ENCODE data around the gene HIVEP3.

The HIVEP3 gene

DNA sequence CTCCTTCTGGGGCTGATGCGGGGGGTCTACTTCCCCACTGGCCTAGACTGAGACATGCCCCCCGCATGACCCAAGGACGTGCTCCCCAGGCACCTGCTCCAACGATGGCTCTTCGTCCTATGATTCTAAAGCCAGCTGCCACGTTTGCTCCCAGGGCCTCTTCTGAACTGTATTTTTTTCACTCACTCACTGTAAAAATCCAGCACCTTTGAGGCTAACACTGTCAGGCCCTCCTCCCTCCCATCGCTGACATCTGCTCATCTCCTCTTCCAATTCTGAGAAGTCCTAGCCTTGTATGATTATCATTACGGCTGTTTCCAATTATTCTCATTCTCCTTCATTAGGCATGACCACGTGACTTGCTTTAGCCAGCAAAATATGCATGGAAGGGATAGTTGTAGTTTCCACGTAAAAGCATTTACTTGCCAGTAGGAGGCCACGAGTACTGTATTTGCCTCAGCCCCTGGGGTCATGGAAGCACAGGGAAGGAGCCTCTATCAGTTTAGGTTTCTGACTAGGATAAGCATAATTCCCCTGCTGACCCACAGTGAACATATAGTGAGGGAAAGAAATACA lies 415.1 kb downstream of the HIVEP3 start:
- no peak for DNase-seq

DNA sequence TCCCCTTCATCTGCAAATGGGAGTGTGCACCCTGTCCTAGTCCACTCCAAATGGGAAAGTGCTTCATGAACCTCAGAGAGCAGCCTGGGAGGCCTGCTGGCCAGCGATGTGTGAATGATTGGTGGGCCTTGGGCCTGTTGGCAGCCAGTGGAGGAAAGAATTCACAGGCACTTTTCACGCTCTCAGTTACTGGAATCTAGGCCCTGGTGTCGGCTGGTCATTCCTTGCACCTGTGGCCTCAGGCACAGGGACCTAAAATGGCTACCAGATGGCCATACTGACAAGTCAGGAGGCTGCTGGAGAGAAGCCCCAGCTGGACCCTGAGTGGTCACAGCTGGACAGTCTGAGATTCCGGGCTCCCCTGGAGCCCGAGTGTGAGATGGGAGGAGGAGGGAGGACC lies 415.8 kb downstream of the HIVEP3 start:
- no peak for DNase-seq

DNA sequence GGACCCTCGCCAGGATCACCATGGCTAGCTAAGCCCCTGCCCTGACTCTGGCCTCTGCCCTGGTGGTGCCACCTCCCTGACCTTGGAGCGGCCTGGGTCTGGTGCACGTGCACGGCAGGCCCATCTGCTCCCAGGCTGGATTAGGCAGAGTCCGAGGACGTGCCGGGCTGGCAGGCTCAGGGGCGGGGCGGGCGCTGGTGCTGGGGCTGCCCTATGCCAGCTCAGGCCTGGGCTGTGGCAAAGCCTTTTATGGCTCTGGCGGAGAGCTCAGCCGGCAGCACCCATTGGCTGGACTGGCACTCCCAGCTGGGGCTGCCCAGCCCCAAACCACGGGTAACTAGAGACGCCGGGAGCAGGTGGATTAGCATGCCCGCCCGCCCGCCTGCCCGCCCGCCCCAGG lies 417.1 kb downstream of the HIVEP3 start:
- no peak for DNase-seq

DNA sequence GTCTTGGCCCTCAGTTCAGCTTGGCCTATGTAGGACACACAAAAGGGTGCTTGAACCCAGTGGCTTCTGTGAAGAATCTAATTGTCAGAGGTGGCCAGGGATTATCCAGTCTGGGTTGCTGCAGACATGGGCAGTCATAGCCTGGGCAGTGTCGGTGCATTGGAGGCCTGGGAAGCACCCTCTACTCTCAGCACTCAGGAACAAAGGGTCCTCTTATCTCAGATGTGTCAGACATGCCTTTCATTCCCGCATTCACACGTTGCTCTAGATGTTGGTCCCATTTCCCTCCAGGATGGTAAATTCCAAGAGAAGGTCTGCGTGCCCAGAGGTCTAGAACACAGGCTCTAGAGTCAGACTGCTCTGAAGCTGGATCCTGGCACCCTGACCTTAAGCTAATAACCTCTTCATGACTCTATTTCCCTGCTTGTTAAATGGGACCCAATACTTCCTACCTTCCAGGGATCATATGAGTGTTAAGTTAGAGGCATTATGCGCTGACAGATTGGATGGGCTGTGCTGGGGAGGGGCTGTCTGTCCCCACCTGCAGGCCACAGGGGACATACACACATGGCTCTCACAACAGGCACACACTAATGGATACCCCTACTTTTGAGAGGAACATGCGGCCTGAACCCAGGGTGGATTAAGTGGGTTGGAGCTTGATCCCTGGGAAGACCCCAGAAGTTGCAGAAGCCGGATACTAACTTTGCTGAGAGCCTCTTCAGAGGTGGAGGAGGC lies 417.8 kb downstream of the HIVEP3 start:
- DNase-seq = no peak

DNA sequence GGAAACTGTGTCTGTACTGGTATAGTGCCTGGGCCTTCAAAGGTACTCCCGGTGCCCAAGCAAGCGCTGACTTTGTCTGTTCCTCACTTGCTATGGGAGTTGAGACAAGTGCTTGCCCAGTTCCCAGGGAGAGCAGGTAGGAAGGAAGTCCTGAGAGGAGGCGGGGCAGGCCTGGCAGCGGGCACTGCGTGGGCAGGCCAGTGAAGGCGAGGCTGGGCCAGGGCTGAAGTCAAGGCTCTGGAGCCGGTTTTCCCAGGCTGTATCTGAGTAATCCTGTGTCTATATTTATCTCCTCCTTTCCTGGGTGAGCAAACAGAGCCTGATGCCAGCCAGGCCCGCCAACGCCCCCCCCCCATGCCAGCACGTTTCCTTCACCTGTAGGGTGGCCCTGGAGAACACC lies 418.3 kb downstream of the HIVEP3 start:
- no peak for DNase-seq

DNA sequence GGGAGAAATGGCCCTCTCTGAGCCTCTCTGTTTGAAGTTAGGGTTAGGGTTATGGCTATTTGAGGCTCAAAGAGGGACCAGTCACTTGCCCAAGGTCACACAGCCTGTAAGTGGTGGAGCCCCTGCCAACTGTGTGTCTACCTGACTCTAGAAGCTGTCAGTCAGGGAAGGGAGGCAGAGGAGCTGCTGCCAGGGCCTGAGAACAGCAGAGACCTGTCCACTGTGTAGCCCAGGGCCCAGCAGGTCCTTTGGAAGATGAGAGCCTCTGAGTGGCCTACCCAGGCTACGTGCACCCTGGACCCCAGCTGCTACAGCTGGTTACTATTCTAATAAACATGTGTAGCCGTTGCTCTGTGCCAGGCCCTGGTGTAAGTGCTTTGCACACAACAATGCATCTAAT lies 419.1 kb downstream of the HIVEP3 start:
- no peak for DNase-seq

DNA sequence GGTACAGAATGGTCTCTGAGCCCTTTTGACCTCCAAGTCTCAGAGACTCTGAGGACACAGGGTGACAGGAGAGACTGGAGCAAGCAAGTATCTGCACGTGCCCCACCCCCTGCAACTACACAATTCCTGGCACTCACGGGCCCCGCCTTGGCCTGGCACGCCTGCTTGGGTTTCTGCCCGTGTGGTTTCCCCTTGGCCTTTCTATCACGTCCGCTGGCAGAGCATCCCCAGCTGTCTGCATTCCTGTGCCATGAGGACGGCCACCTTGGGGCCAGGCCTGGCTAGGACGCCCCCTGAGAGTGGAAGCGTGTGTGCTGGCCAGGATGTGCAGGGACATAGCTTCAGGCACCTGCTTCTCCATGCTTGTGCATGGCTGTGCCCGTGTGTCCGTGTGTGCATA lies 419.9 kb downstream of the HIVEP3 start:
- DNase-seq = no peak

DNA sequence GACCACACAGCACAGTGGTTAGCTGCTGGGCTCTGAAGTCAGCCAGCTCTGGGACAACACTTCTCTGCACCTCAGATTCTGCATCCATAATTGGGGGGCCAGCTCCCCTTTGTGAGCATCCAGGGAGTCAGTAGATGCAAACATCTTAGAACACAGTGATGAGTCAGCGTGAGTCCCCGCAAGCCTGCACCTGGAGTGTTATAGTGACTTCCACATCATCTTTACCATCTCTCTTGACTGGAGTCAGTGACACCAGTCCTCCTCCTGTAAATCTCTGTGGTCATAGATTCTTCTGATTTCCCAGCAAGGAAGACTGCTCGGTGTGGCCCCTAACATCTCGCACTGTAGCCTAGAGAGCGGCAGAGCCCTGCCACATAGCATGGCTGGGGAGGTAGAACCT lies 420.3 kb downstream of the HIVEP3 start:
- no peak for DNase-seq

DNA sequence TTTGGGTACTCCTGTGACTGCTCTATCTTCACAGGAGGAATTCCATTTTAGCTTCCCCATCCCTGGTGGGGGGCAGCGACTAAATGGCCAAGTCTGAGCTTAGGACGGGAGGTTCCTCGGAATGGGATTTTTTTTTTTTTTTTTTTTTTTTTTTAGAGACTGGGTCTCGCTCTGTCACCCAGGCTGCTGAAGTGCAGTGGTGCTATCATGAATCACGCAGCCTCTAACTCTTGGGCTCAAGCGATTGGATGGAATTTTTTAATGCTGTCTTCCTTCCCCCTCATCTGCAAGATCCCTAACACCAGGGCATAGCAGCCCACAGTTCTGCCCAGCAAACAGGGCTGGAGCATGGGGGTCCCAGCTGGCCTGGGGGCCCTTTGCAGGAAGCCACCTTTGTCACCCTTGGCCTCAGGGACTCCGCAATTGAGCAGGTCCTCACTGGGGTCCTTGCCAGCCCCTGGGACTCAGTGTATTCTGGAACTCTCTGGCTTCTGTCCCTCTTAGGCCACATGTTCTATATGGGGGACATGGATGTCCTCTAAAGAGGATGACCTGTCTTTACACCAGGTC lies 421.2 kb downstream of the HIVEP3 start:
- no peak for DNase-seq

DNA sequence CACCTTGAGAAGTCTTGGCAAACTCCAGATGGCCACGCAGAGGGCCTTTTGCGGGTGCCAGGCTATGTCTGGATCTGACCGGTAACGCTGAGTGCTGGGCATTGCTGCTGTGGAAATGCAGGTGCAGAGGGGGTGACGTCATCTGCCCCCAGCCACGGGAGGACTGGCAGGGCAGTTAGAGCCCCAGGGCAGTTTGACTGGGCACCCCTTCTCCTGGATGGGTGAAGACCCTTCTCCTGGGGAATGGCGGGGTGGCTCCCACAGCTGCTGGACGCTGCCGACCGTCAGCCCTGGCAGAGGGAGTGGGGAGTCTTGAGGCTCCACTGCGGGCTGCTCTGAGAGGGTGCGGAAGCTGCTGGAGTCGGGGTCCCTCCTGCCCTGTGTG lies 421.7 kb downstream of the HIVEP3 start:
- no peak for DNase-seq

DNA sequence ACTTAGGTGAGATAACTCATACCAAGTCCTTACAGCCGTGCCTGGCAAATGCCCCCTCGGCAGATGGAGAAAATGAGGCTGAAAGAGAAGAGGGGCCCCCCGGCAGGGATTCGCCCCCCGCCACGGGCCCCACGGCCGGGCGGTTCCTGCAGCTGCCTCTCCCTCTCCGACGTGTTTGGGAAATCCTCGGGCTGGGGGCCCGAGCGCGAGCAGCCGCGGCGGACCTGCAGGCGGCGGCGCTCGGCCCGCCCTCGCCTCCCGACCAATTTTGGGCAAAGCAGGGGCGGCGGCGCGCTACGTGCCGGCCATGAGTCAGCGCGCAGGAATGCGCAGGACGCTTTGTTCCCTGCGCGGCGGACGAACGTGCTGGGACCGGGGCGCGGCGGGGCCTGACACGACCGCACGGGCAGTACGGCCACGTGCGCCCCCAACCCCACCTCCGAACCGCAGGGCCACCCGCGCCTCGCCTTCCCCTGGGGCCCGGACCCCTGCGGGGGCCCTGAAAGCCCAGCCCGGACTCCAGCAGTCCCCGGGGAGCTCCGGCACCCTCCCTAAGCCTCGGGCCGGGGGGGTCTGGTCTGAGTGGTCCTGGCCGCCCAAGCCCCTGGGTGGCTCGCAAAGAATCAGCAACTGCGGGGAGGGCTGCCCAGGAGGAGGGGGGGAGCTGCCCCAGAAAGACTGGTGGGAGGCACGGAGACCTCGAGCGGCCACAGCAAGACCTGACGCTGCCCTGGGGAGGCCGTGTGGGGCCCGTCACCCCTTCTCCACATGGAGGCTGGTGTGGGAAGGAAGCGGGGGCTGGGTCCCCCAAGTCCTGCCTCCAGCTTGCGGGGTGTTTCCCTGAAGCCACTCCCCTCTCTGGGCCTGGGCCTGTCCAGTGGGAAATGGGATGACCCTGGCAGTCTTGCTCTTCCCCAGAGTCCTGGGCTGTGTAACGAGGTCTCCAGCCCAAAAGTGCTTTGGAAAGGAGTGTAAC lies 422.4 kb downstream of the HIVEP3 start:
- DNase-seq = no peak

DNA sequence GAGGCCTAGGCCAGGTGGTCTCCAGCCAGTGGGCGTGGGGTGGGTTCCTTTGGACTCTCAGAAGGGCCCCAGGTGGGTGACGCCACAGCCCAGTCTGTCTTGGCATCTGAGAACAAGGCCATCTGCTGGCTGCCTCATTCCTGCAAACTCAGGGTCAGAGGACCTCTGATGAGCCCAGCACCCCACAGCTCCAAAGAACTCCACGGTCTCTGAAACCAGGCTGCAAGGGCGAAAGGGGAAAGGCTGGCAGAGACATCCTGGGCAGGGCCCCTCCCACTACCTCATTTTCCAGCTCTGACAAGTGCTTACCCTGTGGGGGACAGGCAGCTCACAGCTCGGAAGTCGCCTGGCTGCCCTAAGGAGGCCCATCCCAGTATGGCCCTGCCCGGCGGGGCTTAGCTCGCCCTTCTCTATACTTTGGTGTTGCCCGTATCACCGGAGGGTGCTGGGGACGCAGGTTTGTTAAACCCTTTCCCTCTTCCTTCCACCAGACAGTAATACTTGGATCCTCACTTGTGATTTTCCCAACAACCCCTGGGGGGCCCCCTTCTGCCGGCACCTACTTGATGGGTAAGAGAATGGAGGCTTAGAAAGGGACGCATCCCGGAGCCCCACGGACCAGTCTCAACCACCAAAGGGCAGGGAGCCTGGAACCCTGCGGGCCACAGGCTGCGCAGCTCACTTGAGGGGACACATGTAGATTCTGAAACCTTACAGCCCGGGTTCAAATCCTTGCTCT lies 423.3 kb downstream of the HIVEP3 start:
- DNase-seq = no peak

DNA sequence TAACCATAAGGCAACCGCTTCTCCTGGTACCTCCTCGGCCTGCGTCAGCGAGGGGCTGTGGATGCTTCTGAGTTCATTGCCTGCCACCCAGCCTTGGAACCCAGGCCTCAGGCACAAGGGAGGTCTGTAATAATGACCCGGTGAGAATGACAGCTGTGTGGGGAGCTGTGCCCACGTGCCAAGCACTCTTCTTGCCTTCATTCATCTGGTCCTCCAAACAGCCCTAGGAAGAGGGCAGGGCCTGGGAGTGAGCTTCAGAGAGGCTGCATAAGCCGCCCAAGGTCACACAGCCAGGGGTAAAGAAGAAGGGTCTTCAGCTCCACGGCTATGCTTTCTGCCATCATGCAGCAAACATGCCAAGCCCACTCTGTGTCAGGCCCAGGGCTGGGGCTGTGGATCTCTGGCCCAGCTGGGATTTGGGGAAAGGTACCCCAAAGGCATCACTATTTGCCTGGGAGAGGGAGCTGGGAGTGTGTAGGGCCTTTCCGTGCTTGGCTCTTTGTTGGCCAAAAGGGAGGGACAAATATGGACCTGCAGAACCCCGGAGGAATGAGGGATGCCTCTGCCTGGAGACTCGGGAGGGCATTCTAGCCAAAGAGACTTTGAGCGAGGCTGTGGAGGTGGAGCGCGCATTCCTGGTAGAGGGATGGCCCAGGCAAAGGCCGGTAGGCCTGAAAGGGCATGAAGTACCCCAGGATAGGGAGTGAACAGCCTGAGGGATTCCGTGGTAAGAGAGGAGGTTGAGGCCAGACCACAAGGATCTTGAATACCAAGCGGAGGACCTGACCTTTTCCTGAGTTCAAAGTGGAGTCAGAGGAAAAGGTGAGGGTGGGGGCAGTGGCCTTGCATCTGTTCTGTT lies 424.1 kb downstream of the HIVEP3 start:
- DNase-seq = no peak

DNA sequence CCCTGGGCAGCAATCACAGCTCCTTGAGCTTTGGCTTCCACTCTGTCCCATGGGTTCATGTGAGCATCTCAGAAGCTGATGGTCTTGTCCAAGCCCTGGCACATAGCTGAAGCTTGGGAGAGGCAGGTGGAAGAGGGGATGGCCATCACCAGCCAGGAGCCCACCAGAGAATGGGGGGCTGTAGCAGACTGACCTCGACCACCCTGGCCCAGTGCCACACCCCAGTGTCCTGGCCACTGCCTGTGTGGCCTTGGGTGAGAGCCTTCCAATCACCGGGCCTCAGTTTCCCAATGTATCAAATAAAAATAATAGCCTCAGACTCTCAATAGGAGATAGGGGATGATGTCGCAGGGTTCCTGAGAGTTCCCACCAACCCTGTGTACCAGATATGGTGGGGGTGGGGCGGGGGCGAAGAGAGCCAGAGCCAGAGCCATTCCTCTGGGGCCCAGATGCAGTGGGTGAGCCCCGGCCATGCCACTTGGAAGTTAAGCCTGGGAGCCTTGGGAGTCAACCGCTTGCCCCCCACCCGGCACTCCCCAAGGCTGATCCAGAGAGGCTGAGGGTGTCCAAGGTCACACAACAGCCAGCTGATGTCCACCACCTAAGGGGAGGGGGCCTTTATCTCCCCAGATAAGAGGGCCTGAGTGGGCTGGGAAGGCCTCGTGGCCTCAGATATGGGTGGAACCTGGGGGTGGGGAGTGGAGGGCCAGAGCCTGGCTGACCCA lies 424.9 kb downstream of the HIVEP3 start:
- no peak for DNase-seq

DNA sequence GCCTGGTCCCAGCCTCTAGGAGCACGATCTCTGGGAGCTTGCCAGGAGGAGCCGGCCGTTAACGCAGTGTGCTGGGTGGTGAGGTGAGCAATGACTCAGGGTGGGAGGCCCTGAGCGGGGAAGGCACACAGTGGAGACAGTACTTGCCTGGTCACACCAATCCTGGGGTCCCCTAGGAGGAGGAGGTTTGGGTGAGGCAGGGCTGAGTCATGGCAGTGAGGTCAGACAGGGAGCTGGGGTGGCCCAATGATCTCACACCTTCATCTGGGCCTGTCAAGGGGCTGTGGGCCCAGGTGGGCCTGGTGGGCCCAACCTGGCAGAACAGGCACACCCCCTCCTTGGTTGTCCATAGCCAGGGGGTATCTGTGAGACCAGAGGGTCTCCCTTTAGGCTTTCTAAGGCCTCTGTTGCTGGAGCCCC lies 425.6 kb downstream of the HIVEP3 start:
- DNase-seq = no peak

DNA sequence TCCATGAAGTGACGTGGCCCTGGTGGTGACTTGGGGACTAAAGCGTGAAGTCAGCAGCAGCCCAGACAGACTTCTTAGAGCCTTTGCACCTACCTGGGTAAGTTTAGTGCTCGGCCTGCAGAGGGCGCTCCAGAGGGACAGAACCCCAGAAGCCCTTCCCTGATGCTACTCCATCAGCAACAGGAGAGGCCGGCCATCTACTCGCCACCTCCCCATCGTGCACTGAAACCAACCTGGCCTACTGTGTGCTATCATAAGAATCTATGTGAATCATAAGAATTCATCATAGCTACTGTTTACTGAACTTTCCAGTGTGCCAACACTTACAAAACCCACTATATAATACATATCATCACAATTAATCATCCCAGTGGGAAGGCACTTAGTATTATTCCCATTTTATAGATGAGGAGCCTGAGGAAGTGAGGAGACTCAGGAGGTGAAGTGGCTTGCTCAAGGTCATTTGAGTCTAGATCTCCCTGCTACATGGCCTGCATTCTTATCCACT lies 426.3 kb downstream of the HIVEP3 start:
- DNase-seq = peak; percentile 15

DNA sequence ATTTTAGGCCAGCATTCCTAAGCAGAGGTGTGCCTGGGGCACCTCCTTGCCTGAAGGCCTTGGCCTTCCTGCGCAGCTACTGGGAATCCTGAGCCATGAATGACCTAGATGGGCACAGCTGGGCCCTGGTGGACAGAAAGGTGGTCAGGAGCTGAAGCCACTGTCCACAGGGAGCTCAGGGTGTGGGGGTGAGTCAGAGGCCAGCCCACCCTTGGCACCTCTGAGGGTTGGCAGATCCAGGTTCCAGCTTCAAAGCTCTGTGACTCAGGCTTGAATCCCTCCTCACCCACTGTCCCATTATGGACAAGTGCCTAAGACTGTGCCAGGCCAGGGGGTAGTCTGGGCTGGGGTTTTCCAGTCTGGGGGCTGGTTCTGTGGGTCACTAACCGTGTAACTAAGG lies 427.8 kb downstream of the HIVEP3 start:
- no peak for DNase-seq

DNA sequence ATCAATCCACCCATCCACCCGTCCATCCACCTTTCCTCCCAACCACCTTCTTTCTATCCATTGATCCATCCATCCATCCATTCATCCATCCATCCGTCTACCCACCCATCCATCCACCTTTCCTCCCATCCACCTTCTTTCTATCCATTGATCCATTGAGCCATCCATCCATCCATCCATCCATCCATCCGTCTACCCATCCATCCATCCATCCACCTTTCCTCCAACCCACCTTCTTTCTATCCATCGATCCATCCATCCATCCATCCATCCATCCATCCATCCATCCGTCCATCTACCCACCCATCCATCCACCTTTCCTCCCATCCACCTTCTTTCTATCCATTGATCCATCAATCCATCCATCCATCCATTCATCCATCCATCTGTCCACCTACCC lies 429.2 kb downstream of the HIVEP3 start:
- DNase-seq = no peak

DNA sequence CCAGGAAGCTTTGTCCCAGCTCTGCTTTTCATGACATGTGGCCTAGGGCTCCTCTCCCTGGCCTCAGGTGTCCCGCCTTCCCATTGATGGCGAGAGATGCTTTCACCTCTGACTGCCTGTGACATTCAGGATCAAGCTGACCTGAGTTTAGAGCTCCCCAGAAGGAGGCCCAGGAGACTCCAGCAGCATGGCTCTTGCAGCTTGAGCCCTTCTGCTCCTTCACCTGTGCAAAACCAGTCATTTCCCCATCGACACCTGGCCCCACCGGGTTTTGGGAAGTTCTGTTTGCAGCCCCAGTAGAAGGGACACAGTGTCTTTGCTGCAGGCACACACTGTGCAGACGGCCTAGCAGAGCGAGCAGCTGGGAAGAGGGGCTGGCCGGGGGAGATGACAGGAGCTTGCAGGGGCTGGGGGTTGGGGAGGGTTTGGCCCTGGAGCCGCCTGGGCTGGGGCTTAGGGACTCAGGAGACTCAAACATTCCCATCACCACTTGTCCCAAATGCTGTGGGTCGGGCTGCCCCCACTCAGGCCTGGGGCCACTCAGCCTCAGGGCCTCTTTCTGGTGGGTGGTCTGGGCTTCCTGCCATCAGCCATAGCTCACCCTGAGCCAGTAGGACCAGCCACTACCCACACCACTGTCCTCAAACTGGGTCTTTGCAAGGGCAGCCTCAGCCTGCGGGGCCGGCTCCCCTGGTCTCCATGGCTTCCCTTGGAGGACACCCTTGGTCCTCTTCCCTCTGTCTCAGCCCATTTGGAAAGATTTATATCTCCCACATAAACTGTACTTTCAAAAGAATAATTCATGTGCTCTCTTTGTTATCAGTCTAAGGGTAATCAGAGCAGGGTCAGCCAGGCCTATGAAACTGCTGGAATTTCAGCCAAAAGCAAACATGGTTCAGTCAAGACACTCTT lies 430.4 kb downstream of the HIVEP3 start:
- DNase-seq = no peak
